ENCODE data around the gene THNSL1.
"Not testable (repeated sequence)": the region's sequence is repeated elsewhere in the genome, so short reads cannot be mapped to it uniquely, and the experiment has no call there.

THNSL1 gene

GRCh38 chr10:24998044-24998443 lies 18.4 kb upstream of the THNSL1 start:
- DNase-seq: no peak

GRCh38 chr10:25011591-25011990 lies 4.8 kb upstream of the THNSL1 start:
- not testable (repeated sequence) for DNase-seq

- DNase-seq: no peak
Observed at GRCh38 chr10:25014579-25014978, 1.8 kb upstream of the THNSL1 start.

- peak; percentile 91 for DNase-seq
Observed at GRCh38 chr10:25015828-25016375, 510 bp upstream of the THNSL1 start, which contains the start of gene ENKUR. ENKUR (minus strand) TSS chr10:25016158; CDS start chr10:25015936, 222 bp downstream.

GRCh38 chr10:25017154-25017590 lies 760 bp downstream of the THNSL1 start:
- DNase-seq: peak; percentile 11

- no peak for DNase-seq
Observed at GRCh38 chr10:25017661-25018060, 1.2 kb downstream of the THNSL1 start.

GRCh38 chr10:25018703-25019102 lies 2.3 kb downstream of the THNSL1 start:
- no peak for DNase-seq

- DNase-seq: no peak
Observed at GRCh38 chr10:25023278-25023677, 6.9 kb downstream of the THNSL1 start.

- DNase-seq: no peak
Observed at GRCh38 chr10:25024528-25024927, 8.1 kb downstream of the THNSL1 start.

GRCh38 chr10:25026463-25026862 lies 10.1 kb downstream of the THNSL1 start:
- peak; percentile 54 for DNase-seq

GRCh38 chr10:25028711-25029110 lies 12.3 kb downstream of the THNSL1 start:
- peak; percentile 25 for DNase-seq

- DNase-seq: no peak
Observed at GRCh38 chr10:25029519-25029918, 13.1 kb downstream of the THNSL1 start.

- no peak for DNase-seq
Observed at GRCh38 chr10:25036381-25036780, 20.0 kb downstream of the THNSL1 start.

GRCh38 chr10:25038325-25038724 lies 21.9 kb downstream of the THNSL1 start:
- no peak for DNase-seq

GRCh38 chr10:25039531-25039930 lies 23.1 kb downstream of the THNSL1 start:
- DNase-seq: no peak

- DNase-seq: no peak
Observed at GRCh38 chr10:25046641-25047040, 30.2 kb downstream of the THNSL1 start.

- no peak for DNase-seq
Observed at GRCh38 chr10:25047088-25047487, 30.7 kb downstream of the THNSL1 start.

- DNase-seq: peak; percentile 92
Observed at GRCh38 chr10:25047591-25048301, 31.3 kb downstream of the THNSL1 start.

- DNase-seq: no peak
Observed at GRCh38 chr10:25048450-25048849, 32.0 kb downstream of the THNSL1 start.

- DNase-seq: peak; percentile 21
Observed at GRCh38 chr10:25049966-25050365, 33.6 kb downstream of the THNSL1 start.

- DNase-seq: no peak
Observed at GRCh38 chr10:25050402-25050801, 34.0 kb downstream of the THNSL1 start.

- no peak for DNase-seq
Observed at GRCh38 chr10:25052012-25052411, 35.6 kb downstream of the THNSL1 start.

GRCh38 chr10:25056726-25057125 lies 40.3 kb downstream of the THNSL1 start:
- DNase-seq: no peak

GRCh38 chr10:25057886-25058285 lies 41.5 kb downstream of the THNSL1 start:
- no peak for DNase-seq
